NOMO-1 treated with DMSO at 0.1 percent for 48 hours (cell line): ENCODE results near the gene RAB3GAP1.
"Not testable (repeated sequence)": the region's sequence is repeated elsewhere in the genome, so short reads cannot be mapped to it uniquely, and the experiment has no call there.

ENCODE experiments used
- DNase-seq: peaks from one replicate; lab custom pipeline; 2025; ENCODE audit not compliant: unreplicated experiment; lab: John Stamatoyannopoulos, UW

The RAB3GAP1 gene

GRCh38 chr2:135099802-135100483 lies 47.9 kb downstream of the RAB3GAP1 start:
- DNase-seq, result no peak

GRCh38 chr2:135103843-135104242 lies 51.8 kb downstream of the RAB3GAP1 start:
- DNase-seq, result no peak

DNA sequence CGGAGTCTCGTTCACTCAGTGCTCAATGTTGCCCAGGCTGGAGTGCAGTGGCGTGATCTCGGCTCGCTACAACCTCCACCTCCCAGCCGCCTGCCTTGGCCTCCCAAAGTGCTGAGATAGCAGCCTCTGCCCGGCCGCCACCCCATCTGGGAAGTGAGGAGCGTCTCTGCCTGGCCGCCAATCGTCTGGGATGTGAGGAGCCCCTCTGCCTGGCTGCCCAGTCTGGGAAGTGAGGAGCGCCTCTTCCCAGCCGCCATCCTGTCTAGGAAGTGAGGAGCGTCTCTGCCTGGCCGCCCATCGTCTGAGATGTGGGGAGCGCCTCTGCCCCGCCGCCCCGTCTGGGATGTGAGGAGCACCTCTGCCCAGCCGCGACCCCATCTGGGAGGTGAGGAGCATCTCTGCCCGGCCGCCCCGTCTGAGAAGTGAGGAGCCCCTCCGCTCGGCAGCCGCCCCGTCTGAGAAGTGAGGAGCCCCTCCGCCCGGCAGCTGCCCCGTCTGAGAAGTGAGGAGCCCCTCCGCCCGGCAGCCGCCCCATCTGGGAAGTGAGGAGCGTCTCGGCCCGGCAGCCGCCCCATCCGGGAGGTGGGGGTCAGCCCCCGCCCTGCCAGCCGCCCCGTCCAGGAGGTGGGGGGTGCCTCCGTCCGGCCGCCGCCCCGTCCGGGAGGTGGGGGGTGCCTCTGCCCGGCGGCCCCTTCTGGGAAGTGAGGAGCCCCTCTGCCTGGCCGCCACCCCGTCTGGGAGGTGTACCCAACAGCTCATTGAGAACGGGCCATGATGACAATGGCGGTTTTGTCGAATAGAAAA lies 53.6 kb downstream of the RAB3GAP1 start:
- DNase-seq, result not testable (repeated sequence)

- no peak for DNase-seq
These were observed 61.2 kb downstream of the RAB3GAP1 start for GRCh38 chr2:135113322-135113721.

GRCh38 chr2:135119582-135119981 lies 67.5 kb downstream of the RAB3GAP1 start:
- no peak for DNase-seq

GRCh38 chr2:135121016-135121657 lies 69.0 kb downstream of the RAB3GAP1 start:
- no peak for DNase-seq

- DNase-seq, result not testable (repeated sequence)
These were observed 69.6 kb downstream of the RAB3GAP1 start for GRCh38 chr2:135121658-135122039.

GRCh38 chr2:135124924-135125886 lies 73.1 kb downstream of the RAB3GAP1 start:
- DNase-seq, result no peak

GRCh38 chr2:135125940-135126339 lies 73.8 kb downstream of the RAB3GAP1 start:
- no peak for DNase-seq

DNA sequence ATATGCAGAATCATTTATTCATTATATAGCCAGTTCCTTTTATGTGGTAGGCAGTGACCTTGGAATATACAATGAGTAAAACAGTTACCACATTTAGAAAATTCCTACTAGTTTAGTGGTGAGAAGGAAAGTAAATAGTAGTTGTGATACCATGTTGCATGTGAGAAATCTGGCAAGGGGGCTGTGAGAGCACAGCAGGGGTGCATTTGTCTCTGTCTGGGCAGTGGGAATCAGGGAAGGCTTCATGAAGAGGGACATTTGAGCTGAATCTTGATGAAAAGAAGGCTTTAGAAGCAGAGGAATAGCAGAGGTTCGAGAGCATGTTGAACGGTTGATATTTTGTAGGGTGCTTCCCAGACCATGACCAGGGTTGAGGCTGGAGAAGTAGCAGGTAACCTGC lies 78.7 kb downstream of the RAB3GAP1 start:
- no peak for DNase-seq

DNA sequence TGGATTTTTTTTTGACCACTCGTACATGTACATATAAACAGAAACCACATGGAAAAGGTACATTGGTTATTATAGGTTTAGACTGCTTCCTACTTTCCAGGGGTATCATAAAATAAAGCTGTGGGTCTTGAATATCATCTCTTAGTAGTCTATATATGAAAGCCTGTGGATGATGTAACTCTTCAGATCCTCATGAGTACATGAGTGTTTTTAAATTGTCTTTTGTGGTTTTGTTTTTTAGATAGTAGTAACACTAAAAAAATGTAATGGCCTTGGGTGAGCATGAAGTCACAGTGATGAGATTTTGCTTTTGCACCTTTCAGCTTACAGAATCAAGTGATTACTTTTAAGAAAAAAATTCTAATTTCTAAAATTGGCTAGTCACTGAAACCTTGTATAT lies 80.2 kb downstream of the RAB3GAP1 start:
- DNase-seq, result no peak

- DNase-seq, result no peak
These were observed 88.5 kb downstream of the RAB3GAP1 start for GRCh38 chr2:135140606-135141005.

GRCh38 chr2:135142323-135142722 lies 90.2 kb downstream of the RAB3GAP1 start:
- DNase-seq, result no peak

DNA sequence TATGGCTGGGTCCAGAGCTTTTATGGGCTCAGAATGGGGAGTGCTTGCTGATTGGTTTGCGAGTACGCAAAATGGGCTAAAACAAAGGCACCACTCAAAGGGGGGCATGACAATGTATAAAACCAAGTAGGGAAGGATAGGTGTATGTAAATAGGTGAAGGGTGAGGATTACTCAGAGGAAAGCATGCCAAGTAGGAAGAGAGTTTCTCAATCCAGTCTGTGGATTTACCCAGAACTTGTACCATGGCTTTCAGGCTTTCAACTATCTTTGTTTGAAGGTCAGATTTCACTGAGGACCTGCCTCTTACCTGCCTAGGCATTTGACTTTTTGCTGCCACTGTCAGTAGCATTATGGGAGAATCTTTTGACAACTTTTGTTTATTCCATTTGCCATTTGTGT lies 92.3 kb downstream of the RAB3GAP1 start:
- DNase-seq, result no peak

GRCh38 chr2:135149251-135149650 lies 97.2 kb downstream of the RAB3GAP1 start:
- no peak for DNase-seq

DNA sequence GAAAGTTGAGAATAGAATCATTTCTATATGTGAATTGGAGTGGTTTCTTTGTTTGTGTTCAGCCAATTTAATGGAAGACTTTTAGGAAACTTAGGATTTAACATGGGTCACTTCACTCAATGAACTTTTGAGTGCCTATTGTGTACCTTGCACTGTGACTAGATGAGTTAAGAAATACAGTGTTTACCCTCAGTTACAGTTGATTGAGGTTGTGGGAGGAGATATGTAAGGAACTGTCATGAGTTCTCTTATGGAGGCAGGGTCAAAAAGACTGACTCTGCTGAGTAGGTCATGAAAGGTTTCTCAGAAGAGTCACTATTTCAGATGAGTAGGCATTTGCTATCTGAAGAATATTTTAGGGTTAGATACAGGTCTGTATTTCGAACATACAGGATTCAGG lies 98.6 kb downstream of the RAB3GAP1 start:
- DNase-seq, result no peak

DNA sequence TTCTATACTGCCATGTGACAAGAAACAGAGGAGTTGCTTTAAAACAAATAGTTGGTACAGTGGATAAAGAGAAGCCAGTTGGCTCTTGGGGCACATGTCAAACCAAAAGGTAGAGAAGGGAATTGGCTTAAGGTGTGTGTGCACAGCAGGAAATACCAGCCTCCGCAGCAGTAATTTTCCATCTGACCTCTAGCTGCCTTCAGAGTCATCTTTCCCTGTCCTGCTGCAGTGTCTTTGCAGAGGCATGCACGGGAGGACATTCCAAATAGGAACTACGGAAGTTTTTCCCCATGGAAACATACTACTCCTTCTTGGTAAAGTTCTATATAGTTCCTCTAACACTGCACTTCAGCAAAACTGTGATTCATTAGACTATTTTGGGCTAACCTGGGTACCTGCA lies 99.5 kb downstream of the RAB3GAP1 start:
- no peak for DNase-seq

DNA sequence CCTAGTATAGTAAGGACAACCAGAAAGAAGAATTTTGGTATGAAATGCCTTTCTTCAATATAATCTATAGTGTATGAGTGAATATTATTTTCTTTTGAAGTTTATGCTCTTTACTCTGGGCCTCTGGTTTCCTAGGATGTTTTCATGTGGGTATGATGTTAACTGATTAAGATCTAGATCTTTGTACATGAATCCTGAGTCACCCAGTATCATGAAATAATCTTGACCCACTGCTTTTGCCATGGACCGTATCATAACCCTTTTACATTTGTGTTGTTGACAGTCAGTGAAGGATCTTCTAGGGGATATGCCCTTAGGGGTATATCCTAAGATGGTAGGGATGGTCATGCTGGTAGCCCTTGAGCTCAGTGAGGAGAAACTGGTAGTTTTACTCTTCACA lies 100.3 kb downstream of the RAB3GAP1 start:
- DNase-seq, result no peak

GRCh38 chr2:135154962-135155361 lies 102.9 kb downstream of the RAB3GAP1 start:
- DNase-seq, result no peak

- no peak for DNase-seq
These were observed 105.8 kb downstream of the RAB3GAP1 start for GRCh38 chr2:135157856-135158255.

- no peak for DNase-seq
These were observed 107.1 kb downstream of the RAB3GAP1 start for GRCh38 chr2:135159191-135159590.
